Activated CD4-positive, alpha-beta T cell treated with anti-CD3 and anti-CD28 coated beads, Interleukin-2, amount 50 U/mL, for 48 hours (primary cell): Measurements from ENCODE around the gene TRIM47.
"Not testable (repeated sequence)": the region's sequence is repeated elsewhere in the genome, so short reads cannot be mapped to it uniquely, and the experiment has no call there.

ENCODE experiments used
- DNase-seq, 2 experiments: peaks; one replicate each; pipeline ENCODE4 v3.0.0-alpha.2; 2020

Gene TRIM47

DNA sequence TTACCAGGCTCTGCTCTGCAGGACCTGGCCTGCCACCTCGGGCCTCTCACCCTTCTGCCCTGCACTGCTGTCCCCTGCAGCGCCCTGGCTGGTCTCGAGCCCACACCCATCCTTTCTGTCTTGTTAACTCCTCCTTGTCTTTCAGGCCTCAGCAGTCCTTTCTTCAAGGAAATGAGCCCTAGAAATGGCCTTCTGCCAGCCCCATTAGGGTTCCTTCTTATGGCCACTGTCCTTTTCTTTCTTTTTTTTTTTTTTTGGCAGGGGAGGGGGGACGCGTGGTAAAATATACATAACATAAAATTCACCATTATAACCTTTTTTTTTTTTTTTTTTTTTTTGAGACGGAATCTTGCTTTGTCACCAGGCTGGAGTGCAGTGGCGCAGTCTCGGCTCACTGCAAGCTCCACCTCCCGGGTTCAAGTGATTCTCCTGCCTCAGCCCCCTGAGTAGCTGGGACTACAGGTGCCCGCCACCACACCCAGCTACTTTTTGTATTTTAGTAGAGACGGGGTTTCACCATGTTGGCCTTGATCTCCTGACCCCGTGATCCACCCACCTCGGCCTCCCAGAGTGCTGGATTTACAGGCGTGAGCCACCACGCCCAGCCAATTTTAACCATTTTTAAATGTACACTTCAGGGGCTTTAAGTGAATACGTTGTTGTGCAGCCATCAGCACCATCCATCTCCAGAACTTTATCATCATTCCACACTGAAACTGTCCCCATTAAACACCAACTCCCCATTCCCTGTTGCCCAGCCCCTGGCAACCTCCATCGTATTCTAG is 12.8 kb downstream of the TRIM47 start:
- not testable (repeated sequence) for DNase-seq

DNA sequence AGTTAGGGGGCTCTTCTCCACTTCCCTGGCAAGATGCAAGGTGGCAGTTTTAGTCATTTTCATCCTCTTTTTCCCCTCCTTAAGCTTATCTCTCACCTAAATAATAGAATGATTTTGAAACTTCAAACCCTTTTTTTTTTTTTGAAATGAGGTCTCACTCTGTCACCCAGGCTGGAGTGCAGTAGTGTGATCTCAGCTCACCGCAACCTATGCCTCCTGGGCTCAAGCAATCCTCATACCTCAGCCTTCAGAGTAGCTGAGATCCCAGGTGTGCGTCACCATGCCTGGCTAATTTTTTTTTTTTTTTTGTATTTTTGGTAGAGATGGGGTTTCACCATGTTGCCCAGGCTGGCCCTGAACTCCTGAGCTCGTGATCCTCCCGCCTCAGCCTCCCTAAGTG is 13.5 kb downstream of the TRIM47 start:
- DNase-seq = not testable (repeated sequence)

DNA sequence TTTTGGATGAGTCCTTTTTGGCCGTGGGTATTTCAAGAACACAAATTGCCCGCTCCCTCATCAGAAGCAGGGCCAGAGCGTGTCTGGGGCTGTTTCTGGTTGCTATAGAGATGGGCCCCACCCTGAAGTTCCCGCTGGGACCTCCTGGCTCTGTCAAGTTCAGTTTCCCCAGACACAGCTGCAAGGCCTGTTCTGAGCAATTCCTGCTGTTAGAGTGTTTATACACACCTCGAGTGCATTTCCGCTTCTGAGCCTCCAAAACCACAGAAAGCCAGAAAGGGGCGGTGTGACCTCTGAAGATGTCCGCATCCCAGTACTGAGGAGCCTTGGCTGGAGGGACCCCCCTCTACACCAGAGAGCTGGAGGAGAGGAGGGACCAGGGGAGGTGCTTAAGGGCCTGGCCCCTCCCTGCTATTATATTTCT is 13.9 kb downstream of the TRIM47 start:
- peak; percentile 34 to 52 for DNase-seq

GRCh38 chr17:75861927-75862317 is 16.5 kb downstream of the TRIM47 start:
- DNase-seq = no peak

DNA sequence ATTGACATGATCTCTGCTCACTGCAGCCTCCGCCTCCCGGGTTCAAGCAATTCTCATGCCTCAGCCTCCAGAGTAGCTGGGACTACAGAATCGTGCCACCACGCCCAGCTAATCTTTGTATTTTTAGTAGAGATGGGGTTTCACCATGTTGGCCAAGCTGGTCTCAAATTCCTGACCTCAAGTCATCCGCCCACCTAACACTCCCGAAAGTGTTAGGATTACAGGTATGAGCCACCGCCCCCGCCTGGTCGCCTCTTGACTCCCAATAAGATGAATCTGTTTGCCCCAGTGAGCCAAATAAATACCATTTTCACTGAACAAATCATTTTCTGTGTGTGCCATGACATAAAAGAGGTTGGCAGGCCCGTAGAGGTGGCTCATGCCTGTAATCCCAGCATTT is 19.0 kb downstream of the TRIM47 start:
- peak in 1 of 2 experiments; percentile 37 for DNase-seq

- peak in 1 of 2 experiments; percentile 20 for DNase-seq
These were observed 22.2 kb downstream of the TRIM47 start for GRCh38 chr17:75856062-75856756.

DNA sequence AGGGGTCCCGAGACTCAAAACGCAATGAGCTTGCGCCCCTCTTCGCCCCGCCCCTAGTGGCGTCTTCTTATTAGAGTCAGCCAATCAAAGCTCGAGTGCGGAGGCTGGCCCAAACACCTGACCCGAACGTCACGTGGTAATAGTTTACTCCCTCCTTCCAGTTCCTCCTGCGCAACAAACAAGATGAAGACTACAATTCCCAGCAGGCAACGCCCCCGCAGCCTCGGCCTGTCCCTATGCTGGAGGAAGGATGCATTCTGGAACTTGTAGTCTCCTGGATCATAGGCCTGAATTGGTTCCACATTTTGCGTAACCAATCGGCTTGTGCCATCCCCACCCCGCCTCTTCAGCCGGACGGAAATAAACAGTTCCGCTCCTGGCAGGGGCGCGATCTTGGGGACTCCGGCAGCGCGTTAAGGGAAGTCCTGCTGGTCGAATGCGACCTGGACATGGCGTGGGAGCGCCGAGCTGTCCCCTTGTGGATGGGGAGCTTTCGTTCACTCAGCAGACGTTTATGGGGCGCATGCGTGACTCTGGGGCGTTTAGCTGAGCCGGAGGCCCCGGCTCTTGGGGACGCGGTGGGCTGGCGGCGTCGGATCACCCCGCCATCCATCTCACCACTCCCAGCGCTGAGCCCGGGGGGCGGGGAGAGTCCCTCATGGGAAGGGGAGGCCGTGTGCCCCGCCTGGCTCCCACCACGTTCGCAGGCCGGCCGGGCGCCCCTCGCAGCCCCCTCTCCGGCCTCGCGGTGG is 22.9 kb downstream of the TRIM47 start, which contains the start of gene WBP2:
WBP2 (minus strand) TSS at position 26 of the 752 bp plus-strand sequence. CDS start 38 bp downstream, outside the sequence.
- DNase-seq = peak; percentile 98

GRCh38 chr17:75854881-75855309 is 23.5 kb downstream of the TRIM47 start:
- no peak for DNase-seq

DNA sequence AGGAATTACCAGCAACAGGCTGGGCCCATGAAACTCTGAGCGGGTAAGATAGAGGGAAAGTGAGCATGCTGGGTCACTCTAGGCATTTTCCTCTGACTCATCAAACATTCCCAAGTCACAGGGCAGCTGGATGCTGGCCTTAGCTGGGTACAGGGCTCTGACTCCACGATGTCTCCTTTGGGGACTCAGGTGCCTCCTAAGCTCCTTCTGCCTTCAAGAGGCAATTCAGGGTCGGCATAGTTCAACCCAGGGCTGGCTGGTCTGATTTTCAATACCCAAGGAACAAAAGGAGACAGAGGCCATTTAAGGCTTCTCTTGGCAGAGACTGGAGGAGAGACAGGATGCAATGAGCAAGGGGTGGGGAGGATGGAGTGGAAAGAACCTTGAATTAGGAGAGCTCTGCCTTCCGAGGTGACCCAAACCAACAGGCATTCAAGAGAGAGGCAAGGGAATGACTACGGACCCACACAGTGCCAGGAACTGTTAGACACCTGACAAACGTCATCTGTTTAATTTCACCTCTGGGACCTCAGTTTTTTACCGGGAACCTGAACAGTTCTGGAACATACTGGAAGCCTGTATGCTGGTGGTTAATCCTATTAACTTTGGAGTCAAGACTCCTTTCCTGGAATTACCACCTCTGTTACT is 24.2 kb downstream of the TRIM47 start:
- DNase-seq = no peak

- DNase-seq = no peak
These were observed 24.9 kb downstream of the TRIM47 start for GRCh38 chr17:75853433-75853832.

DNA sequence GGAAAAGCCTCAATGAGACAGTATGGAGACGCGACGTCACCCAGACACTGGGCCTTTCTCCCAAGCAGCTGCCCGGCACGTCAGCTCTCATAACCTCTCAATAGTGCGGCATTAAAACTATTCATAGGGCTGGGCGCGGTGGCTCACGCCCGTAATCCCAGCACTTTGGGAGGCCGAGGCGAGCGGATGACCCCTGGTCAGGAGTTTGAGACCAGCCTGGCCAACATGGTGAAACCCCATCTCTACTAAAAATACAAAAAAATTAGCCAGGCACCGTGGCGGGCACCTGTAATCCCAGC is 26.7 kb downstream of the TRIM47 start:
- not testable (repeated sequence) for DNase-seq

DNA sequence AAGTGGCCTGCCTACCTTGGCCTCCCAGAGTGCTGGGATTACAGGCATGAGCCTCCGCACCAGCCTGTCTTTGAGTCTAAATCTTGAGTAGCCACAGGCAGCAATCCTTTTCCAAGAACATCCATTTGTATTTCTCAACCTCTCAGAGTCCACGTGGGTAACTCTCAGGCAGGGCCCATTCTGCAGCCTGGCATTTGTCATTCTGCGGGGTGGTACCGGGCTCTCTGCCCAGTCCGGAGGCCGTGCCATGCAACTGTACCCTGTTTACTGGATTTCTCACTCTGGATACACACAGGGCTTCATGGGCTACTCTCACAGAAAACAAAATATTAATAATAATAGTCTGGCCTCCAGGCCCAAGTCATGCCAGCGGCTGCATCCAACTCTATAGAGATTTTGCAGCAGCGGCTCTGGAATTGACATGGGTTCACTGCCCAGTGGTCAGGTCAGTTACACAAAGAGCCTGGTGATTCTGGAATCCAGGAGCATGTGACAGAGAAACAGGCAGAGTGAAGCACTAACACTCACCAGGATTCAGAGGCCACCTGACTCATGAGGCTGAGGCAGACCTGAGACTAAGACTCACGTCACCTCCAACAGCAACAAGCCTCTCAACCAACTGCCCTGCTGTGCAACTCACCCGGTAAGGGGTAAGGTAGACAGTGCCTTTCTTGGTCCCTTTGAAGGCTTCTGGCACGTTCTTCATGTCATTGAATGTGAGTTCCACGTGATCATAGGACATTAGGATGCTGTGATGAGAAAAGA is 27.3 kb downstream of the TRIM47 start:
- DNase-seq = no peak

GRCh38 chr17:75849724-75850123 is 28.7 kb downstream of the TRIM47 start:
- no peak for DNase-seq

DNA sequence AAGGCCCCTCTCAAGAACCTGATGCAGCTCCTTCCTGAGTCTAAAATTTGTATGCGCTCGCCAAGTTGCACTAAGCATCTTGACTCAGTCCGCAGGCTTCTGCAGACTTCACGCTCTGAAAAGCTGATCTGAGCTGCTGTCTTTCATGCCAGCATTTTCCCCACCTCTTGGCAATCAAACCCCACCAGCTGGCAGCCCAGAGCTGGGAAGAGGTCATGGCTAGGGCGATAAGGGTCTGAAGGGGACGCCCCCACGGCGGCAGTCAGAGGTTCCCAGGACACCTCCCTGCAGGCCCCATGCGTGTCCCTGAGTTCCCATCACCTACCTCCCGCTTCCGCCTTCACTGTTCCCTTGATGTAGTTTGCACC is 29.1 kb downstream of the TRIM47 start:
- DNase-seq = no peak

DNA sequence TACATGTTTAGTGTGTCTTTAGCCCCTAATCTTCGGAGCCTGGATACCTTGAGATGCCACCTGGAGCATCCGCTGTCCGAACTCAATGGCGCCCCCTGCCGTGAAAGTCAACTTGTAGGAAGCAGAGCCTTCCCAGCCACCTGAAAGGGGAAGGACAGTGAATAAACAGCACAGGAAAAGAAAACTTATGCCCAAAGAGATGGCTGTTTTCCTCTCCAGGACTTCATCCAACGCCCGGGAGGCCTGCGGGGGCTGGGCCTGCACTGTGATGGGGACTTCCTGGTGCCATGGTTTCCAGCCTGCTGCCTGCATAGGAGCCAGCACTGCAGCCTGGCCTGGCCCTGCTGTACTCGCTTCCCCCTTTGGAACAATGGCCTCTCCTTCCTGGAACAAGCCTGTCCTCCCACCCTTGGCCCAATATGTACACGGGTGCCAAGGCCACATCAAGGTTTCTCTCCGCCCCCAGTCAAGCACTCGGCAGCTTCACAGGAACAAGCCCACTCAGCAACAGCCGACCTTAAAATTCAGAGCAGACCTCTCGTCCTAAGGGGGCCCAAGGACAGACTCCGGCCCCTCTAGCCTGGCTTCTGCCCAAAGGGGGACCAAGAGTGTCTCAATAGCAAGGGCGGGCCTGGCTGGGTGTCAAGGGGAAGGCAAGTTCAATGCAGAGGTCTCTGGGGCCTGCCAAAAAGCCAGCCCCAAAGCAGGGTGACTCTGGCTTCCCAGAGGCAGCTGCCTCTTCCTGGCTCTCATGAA is 29.7 kb downstream of the TRIM47 start:
- peak; percentile 93 to 94 for DNase-seq

GRCh38 chr17:75847614-75848522 is 30.5 kb downstream of the TRIM47 start:
- DNase-seq = no peak

DNA sequence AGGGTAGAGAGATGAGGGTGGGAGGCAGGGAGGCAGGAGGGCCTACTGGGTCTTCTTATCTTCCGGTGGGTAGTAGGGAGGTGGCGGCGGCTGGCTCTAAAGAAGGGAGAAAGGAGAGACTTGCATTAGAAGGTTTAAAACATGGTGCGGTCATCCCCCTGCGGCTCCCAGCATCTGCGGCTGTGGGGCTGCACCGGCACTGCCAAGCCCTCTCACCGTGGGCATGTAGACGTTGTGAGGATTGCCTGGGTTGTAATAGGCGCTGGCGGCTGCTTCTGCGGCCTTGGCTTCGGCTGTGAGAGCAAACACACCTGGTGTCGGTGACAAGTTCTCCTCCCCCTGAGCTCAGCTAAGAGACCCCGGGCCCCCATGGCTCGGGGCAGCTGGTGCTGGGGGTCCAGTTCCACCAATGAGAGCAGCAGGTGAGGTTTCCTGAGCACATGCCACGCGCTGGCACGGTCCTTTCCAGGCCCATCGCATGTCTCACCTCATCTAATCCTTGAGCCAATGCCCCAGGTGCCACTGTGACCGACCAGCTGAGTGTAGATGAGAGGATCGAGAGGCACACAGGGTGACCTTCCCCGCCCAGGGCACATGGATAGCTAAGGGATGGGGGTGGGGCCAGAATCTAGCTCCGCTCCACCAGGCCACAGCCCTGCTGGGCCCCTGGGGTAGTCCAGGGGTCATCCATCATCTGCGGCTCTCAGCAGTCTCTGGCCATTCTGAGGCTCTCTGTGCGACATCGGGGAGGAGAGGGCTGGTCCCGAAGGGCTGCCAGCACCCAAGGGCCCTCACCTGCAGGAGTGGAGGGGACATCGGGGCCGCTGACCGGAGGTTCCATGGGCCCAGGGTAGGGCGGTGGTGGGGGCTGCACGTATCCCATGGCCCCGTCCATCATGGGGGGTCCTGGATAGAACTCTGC is 31.4 kb downstream of the TRIM47 start:
- DNase-seq = no peak

DNA sequence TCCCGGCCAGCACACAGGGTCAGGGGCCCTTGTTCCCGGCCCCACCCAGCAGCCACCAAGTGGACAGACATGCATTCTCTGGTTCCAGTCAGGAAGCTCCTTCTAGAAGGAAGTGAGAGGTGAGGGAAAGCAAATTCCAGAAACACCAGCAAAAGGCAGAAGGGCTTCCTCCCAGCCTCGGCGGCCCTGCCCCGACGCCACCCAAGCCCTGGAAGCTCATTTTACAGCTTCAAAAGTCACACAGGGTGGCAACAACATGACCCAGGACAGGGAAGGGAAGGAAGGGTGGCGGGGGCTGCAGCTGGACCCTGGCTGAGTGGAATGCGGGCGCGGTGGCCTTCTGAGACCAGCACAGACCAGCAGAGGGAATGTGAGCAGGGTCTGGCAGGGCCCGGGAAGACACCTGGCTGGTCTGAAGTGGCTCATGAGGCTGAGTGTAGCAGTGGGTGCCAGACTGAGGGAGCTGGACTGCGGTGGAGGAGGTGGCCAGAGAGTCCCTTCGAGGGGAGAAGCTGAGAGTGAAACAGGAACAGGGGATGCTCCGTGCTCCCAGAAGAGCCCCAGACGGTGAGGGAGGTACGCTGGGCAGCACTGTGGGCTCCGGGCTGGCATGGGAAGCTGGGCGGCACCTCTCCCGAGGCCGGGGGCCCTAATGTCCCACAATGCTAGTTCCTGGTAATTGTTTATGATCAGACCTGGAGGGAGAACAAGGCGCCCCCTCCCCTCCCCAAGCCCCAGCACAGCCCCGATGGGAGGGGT is 32.3 kb downstream of the TRIM47 start:
- DNase-seq = no peak
